NCI-H69 (cell line): ENCODE results near the gene COL18A1.
A peak's percentile ranks its signal among the peaks of the same experiment; 100 is the strongest.
"Not testable (repeated sequence)": the region's sequence is repeated elsewhere in the genome, so short reads cannot be mapped to it uniquely, and the experiment has no call there.

Source experiments
- DNase-seq: peaks from one replicate; lab custom pipeline; 2025; lab: John Stamatoyannopoulos, UW

The COL18A1 gene

DNA sequence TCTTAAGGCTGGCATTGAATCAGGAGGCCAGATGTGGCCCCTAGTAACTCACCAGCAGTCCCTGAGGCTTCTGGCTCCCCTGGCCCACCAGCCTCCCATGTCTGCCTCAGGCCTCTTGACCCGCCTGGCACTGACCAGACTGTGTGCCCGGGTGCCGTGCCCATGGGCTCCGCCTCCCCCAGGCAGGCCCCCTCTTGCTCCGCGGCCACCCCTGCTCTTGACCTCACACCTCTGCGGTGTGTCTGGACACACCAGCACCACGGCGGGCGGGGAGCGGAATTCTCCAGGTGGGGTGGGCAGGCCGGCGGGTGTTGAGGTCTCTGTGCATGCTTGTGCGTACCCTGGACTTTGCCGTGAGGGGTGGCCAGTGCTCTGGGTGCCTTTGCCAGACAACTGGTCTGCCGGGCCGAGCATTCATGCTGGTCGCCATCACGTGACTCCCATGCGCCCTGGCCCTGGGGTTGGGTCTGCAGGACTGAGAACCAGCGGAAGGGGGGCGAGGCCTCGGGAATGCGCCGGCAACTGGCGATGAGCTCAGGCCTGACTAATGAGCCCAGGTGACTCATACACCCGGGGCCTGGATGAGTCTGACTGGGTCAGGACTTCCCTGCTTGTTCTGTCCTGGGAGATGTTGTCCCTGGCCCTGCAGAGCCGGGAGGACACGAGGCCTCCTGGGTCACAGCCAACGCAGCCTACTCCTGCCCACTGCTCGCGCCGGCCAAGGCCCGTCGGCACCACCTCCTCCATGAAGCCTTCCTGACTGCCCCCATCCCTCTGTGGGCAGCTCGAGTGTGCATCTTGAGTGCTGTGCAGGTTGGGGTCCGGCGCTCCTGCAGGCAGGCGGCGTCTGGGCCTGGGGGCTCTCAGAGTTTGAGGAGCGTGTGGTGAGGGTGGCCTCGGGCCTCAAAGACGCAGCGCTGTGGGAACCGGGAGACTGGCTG lies 22.6 kb downstream of the COL18A1 start:
- DNase-seq: no peak

DNA sequence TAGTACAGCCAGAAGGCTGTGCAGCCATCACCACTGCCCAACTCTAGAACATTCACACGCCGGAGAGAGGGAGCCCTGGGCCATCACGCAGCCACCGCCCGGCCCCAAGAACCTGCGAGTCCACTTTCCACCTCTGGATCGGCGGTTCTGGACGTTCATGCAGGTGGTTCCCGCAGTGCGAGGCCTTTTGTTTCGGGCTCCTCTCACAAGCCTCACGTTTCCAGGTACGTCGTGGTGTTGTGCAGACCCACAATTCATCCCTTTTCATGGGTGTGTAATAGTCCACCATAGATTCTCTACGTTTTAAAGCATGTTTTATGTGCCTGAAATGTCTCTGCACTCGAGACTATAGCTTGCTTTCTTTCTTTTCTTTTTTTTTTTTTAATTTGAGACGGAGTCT lies 23.6 kb downstream of the COL18A1 start:
- DNase-seq: no peak

DNA sequence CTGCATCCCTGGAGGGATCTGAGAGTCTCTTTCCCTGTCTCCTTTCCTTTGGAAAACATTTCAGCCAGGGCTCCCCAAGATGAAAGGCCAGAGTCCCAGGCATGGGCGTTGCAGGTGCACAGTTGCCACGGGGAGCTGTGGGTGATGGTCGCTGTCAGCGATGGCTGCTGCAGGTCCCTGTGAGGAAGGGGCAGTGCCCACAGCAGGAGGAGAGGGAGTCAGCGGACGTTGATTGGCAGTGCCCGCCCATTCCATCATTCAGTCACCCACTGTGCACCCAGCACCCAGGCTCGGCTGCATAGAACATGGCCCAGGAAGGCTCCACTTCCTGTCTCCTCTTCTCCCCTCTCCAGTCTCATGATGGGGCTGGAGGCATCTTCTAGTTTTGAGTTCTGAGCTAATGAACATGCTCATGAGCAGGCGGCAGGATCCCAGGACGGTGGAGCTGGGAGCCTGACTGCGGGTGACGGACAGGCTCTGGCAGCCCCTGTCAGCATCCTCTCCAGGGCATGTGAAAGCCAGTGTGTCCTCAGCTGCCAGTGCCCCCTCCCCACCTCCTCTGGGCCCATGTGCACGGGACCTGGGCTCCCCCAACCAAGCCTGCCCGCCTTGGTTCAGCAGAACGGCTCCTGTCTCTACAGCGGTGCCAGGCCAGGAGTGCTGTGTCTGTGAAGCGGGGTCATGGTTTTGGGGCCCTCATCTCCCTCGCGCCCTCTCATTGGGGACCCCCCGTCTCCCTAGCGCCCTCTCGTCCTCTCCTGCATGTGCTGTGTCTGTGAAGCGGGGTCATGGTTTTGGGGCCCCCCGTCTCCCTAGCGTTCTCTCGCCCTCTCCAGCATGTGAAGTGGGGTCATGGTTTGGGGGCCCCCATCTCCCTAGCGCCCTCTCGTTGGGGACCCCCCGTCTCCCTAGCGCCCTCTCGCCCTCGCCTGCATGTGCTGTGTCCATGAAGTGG lies 24.5 kb downstream of the COL18A1 start:
- DNase-seq: peak; percentile 15

DNA sequence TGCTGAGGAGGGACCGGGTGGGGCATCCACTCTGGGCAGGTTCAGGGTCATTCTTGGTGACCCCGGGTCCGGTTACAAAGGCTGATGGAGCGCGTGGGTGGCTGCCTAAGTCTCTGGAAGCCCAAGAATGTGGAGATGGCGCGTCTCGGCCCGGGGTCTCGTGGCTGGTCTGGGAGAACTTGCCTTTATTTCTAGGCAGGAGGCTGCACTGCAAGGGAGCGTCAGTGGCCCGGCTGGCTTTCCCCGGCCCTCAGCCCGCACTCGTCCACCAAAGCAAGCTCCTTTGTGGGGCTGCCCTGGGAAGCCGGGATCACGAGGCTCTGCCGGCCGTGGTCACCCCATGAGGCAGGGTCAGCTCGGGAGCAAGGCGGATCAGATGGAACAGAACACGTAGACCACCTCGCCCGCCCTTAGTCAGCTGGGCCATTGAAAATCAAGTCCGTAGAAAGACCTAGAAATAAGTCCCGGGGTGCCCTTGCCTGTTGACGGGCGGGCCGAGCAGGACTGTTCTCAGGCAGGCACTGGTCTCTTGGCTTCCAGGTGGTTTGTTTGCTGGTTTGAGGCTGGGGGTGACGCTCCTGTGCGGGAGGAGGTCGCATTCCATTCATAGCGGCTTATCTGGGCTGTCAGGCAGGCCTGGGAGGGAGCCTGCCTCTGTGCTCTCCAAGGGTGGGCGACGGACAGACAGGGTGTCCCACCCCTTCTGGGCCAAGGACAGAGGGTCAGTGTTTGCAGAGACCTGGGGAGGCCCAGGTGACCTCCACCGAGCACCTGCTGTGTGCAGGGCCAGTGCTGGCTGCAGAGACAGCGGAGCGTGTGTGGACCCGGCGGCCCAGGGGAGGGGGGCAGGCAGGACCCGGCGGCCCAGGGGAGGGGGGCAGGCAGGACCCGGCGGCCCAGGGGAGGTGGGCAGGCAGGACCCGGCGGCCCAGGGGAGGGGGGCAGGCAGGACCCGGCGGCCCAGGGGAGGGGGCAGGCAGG lies 25.8 kb downstream of the COL18A1 start:
- DNase-seq: no peak

DNA sequence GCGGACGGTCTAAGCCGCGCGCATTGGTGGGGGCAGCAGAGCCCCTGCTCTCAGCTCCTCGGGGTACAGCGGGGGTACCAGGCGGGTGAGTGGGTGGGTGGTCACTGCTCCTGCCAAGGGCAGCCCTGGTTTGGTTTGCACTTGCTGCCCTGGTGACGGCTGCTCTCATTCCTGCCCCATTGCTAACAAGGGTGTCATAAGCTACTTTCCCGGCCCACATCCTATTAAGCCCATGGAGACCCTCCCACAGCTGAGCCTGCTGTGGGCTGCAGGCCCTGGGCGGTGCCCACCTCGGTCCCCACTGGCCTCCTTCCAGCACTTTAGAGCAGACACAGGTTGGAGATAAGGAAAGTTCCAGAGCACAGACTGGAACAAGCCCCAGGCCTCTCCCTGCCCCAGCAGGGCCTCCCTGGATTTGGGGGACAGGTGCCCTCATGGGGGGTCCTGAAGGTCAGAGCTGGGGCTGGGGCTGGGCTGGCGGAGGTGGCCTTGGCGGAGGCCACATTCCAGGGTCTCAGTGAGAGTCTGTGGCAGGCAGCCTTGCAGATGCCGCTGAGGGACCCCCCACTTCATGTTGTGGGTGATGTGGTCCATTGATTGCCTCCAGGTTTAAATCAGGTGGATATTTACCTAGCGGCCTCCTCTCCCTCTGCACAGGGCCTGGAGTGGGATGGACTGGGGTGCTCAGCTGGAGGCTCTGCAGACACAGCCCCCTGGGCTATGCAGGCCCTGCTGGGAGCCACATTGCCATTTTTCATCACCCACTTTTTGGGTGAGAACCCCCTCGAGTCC lies 27.0 kb downstream of the COL18A1 start:
- no peak for DNase-seq

DNA sequence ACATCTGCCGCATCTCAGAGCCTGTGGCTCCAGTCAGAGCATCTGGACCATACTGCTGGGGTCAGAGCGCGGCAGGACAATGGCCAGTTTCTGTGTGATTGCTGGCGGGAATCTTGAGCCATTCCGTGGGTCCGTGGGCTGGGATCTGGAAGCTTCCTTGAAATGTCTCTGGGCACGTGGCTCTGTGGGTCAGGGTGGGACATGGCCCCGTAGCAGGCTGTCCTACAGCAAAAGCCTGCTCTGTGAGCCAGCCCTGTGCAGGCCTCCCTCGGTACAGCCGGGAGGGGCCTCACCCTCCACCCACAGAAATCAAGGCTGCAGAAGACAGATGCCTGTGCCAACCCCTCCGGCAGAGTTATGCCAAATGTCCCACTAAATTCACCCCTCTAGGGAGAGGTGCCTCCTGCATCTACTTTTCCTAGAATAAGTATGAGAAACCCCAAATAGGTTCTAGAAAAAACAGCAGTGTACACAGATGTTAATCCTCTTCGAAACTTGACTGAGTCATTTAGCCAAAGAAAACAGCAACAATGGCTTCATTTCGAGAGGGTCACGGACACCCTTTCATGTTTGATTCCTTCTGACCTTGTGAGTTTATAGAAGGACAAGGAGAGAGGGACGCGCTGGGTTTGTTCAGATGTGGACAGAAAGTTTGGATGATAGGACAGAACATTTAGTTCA lies 27.8 kb downstream of the COL18A1 start:
- DNase-seq: no peak

DNA sequence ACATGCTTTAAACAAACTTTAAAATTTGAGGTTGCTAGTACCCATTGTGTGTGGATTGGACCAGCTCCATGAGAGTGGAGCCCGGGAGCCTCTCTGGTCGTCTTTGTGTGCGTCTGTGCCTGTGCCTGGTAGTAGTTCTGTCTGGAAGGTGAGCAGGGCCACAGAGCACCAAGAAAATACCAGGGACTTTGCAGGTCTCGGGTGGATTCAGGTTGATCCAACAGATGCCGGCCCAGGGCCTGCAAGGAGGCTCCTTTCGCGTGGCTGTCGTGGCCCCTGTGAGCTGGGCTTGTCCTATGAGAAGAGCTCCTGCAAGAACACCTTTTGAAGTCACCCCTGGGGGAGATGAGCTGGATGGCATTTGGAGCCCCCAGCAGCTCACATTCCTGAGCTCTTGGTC lies 28.3 kb downstream of the COL18A1 start:
- DNase-seq: no peak

DNA sequence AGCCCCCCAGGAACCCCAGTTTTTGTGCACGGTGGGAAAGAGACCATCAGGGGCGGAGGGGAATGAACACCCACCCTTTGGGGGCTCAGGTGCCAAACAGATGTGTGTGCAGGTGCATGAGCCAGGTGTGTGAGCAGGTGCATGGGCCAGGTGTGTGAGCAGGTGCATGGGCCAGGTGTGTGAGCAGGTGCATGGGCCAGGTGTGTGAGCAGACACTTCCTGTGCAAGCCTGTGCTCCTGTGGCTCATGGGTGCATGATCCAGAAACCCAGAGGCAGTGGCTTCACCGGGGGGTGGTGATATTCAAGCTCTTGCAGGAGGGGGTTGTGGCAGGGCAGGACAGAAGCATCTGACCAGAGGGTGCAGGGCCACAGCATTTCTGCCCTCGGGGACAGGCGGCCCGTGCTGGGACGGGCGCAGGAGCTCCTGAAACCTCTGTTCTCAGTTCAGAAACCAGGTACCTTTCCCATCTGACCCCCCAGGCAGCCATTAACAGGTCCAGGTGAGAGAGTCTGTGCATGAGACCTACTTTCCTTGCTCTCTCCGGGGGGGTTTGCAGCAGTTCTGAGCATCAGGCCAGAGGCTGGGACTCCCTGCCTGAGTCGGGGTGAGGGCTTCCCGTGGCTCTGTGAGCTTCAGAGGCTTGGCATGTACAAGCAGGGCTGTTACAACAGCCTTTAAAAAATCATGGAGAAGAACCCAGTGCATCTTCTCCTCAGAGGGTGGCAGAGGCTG lies 29.1 kb downstream of the COL18A1 start:
- no peak for DNase-seq

DNA sequence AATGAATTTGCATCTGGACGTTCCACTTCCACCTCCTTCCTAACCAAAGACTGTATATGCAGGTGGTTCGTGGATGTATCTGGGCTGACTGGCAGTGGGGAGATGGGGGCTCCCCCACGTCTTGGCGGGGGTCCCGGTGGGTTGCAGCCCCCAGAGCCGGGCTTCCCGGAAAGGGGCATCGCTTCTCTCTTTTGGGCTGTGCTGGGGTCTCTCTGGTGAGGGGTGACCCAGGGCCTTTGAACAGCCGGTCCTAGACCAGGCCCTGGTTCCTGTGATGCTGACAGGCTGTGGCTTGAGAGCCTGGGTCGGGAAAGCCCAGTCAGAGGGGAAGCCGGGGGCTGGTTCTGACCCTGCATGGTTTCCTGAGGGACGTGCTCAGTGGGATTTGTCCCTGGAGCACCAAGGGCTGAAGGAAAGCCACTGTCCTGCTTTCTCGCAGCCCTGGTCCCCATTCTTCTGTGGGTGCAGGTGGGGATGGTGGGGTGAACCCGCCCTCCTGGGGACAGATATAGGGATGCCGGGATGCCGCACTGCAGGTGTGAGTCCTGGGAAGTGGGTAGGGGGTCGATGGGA lies 29.8 kb downstream of the COL18A1 start:
- no peak for DNase-seq

DNA sequence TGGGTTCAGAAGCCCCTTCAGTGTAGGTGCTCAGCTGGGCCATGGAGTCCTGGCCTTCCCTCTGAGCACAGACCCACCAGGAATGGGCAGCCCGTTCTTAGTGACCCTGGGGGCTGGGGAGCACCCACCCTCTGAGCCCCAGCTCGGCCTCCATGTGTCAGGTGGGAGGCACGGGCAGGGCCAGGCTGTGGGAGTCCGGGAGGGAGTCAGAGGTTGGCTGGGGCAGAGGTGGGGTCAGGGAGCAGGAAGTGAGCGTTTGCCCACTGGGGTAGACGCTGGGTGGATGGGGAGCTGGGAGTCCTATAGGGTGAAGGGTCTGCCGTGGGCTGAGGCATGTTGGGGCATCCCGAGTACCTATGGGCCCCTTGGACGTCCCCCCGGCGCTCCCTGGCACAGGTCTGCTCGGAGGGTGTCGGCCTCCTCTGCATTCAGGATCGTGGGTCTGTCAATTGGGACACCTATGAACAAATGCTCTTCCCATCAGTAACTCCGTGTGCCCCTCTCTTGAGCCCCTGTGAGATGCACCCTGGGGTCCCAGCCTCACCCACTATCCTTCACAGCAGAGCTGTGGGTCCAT lies 30.5 kb downstream of the COL18A1 start:
- DNase-seq: no peak

DNA sequence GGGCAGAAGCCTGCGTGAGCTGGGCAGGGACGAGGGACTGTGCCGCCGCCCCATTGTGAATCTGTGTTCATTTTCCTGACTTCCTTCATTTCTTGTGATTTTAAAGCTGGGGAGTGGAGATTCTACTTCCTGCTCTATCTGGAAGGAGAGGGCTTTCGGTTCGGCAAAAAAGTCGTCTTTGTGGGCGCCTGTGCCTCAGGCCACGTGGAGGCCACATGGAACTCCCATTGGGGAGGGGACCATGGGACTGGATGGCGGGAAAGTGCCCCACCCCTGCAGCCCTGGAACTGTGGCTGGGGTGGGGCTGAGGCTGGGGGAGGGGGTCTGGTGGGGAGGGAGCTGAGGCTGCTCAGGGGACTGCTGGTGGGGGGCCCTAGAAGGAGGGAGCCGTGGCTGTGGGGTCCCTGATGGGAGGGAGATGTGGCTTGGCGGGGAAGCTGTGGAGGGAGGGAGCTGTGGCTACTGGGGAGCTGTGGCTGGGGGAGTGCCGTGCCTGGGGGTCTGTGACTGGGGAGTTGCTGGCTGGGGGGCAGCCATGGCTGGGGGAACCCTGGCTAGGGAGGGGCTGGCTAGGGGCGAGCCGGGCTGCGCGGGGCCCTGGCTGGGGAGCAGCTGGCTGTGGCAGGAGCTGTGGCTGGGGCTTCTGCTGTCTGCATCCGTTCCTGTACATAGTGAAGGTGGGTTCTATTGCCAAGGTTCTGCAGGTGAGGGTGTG lies 31.5 kb downstream of the COL18A1 start:
- no peak for DNase-seq

DNA sequence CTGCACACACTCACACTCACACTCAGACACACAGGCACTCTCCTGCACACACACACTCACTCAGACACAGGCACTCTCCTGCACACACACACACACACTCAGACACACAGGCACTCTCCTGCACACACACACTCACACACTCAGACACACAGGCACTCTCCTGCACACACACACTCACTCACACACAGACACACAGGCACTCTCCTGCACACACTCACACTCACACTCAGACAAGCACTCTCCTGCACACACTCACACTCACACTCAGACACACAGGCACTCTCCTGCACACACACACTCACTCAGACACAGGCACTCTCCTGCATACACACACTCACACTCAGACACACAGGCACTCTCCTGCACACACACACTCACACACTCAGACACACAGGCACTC lies 32.9 kb downstream of the COL18A1 start:
- not testable (repeated sequence) for DNase-seq

DNA sequence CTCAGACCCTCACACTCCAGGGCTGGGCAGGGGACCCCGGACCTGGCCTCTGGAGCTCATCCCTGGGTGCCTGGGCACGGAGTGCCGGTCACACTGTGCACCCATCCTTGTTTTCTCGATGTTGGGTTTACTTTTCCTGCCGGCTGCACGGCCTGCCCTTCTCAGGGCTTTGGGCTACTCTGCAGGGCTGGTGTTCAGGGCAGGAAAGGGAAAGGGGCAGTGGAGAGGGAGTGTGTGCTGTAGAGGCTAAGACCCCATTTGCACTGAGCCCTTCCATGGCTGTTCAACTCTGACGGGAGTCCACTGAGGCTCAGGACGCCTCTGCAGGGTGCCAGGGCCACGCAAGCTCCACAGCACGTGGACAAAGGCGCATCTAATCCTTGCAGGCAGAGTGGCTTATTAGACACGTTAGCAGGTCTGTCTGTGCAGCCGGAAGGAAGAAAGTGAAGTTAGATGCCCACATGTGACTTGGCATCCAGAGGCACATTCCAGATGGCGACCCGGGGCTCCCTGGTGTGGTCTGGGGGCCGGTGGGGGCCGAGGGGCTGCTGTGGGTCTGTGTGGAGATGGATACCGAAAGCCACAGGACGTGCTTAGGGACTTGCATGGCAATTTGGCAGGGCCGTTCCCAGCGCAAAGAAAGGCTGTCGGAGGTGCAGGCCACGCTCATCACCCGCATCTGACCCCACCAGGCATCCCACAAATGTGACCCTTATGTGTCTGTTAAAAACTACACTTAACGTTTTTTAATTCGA lies 33.6 kb downstream of the COL18A1 start:
- DNase-seq: no peak

DNA sequence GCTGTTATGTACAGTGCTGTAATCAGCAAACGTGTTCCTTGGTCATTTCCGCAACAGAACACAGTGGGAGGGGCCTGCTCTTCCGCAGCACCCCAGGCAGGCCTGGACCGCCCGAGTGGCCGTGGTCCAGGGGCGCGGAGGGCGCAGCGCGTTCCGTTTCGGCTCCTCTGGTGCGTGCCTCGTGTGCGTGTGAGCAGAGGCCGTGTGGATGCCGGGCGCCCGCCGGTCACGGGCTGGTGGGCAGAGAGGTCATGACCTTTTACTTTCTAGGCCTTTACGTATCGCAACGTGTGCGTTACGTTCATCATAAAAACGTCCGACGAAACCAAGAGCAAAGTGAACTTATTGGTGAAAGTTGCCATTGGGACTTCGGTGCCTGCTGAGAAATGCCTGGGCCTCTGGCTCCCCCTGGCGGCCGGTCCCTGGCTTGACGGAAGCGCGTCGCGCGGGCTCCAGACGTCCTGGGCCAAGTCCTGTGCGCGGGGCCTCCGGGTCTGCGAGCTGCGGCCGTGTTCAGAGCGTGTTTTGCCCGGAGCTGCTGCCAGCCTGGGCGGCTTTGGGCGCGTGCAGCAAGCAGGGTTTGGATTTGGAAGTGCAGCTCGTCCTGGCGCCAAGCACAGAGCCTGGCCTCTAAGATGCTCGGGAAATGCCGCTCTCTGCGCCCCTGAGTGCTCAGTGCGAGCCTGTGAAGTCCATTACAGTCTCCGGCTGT lies 34.4 kb downstream of the COL18A1 start:
- peak; percentile 74 for DNase-seq

DNA sequence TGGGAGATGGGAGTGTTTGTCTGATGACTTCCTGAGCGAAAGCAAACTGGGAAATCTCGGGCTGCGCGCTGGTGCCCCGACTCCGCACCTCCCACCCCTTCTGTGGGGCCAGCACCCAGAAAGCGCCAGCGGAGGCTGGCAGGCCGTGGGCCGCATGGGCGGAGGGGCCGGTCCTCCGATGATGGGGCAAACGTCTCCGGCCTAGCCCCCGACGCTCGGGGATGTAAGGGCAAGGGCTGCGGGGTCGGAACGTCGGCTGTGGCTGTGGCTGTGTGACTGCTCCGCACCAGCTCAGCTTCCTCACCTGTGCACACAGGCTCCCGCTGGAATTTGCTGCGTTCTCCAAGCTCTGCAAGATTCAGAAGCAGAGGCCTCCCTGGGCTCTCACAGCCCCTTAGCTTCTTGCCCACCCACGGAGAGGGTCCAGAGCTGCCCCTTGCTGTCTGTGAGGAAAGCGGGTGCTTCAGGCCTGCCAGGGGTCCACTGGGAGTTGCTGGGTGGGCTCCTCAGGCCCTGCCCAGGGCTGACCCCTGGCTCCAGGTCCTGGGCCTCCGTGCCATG lies 35.0 kb downstream of the COL18A1 start:
- no peak for DNase-seq

DNA sequence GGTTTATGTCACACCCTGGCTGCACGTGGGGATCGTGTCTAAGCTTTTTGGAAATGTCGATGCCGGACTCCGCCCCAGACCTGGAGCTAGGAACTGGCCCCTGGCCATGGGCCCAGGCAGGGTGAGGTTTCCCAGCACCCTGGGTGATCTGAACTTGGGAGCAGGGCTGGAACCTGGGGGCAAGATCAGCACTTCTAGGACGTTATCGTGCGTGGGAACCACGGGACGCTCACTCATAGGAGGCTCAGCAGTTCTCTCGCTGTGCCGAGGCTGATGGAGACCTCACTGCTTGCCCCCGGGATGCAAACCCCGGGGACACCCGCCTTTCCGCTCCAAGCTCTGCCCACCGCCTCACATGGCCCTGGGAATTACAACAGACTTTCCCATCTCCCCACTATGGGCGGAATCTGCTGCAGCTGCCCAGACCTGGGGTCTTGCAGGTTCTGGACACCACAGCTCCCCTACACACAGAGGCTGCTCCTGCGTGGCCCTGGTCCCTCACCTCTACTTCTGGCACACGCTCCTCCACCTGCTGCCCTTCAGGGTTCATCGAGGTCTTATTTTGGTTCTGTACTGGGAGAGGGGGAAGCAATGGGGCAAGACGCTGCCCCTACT lies 35.9 kb downstream of the COL18A1 start:
- DNase-seq: no peak
